GM18951 (cell line): Measurements from ENCODE around the gene FABP6.

Experiments
- POLR2A ChIP-seq: IDR thresholded peaks from 4 replicates; pipeline ENCODE4 v1.6.1; 2011; ENCODE audit warnings: mild to moderate bottlenecking; ENCODE audit not compliant: insufficient read length, insufficient read depth; ENCODE audit errors: extremely low read depth
- in situ Hi-C: fragments of 300-500 bp; cut with MboI; formaldehyde crosslinking; loops from one replicate; pipeline ENCODE4 v1.12.0; 2022; ENCODE audit warnings: low sequenced_read_pairs, mixed read lengths, inconsistent platforms; ENCODE audit not compliant: unreplicated experiment

Gene FABP6

DNA sequence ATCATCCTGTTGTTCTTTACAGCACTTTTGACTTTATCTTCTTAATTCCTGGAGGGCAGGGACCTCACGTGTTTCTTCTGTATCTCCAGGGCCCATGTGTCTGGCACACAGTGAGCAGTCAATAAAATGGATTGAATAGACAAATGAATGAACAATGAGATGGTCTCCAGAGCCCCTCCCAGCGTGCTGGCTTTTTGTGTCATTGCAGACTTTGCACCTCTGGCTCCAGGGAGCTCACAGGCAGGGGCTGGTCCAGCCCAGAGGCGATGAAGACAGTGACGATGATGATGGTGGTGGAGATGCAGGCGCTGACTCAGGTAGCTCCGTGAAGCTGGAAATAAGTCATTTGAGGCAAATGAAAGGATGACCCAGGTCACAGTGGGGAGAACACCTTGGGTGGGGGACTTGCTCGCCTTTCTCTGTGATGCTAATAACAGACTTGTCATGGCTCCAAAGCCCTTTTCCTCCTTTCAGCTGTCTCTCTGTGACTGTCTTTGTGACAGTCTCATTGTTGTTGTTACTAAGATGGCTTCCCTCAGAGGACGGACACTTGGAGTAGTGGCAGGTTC is 30.4 kb upstream of the FABP6 start:
- in situ Hi-C loops, result no loop called here
- TF ChIP-seq POLR2A, result no peak

DNA sequence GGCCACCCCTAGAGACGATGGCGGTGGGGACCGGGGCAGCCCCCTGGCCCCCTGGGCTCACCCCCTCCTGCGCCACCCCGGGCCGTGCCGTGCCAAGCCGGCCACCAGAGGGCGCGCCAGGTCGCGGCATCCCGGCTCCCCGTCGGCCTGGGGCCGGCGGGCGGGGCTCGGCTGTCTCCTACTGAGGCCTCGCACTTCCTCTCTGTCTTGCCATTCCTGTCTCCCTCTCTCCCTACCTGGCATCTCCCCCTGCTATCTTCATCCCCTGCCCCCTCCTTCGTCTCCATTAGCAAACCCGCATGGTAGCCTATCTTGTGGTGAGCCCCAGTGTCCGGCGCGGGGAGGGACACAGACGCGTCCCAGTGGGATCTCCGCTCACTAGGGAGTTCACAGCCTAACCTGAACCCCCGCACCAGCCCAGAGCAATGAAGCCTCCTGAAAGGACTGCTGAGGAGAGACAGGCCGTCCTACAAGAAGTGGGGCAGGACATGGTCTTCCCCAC is 29.8 kb upstream of the FABP6 start:
- no peak for TF ChIP-seq POLR2A
- in situ Hi-C loops, result no loop called here

DNA sequence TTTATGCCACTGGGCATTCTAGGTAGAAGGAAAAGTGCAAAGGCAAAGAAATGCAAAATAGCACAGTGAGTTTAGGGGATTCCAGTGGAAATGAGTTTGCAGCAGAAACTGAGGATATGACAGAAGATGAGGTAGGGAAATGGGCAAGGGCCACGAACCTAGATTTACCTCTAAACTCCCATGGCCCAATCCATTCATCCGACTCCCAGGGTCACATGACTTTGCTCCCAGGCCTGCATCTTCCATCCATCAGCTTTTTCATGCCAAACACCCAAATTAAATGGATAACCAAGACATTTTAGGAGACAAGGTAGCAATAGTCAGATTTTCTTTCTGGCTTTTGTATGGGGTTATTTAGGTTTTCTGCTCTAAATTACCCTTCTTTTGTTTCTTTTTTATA is 22.2 kb upstream of the FABP6 start:
- in situ Hi-C loops, result loop anchor here (10.0 kb wide), 1 partner anchor 138 kb away; no protein-coding TSS in a partner anchor
- TF ChIP-seq POLR2A, result no peak

DNA sequence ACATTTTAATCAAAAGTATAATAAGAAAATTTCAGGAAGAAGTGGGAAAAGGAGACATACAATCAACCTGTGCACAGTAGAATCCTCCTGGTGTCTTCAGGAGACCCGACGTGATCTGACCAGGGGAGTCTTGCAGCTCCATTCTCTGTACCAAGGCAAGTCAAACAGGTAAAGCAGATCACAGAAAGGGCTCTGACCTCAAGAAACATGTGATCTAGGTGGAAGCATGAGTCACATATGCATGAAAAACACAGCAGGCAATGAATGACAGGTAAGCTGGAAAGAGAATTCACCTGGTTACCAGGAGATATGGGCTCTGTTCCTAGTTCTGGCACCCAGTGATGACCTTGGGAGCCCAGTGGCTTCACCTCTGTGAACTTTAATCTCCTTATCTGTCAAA is 19.4 kb upstream of the FABP6 start:
- TF ChIP-seq POLR2A, result no peak
- in situ Hi-C loops, result loop anchor here (10.0 kb wide), 1 partner anchor 135 kb away; no protein-coding TSS in a partner anchor

DNA sequence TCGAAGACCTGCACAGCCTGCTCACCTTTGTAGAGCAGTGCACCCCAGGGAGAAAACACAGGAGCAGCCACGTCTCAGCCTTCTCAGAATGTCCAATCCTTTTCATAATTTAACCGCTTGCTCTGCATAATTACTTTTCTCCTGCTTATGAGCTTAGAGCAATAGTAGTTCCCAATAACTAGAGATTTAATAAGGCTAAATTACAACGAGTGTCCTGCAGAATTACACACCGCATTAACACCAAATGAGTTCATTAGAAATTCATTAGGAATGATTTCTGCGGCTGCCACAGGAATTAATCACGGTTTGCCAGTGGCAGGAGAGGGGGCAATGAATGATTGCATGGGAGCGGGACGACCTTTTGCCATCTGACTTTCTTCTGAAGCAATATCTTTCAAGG is 18.7 kb upstream of the FABP6 start:
- in situ Hi-C loops, result no loop called here
- no peak for TF ChIP-seq POLR2A

DNA sequence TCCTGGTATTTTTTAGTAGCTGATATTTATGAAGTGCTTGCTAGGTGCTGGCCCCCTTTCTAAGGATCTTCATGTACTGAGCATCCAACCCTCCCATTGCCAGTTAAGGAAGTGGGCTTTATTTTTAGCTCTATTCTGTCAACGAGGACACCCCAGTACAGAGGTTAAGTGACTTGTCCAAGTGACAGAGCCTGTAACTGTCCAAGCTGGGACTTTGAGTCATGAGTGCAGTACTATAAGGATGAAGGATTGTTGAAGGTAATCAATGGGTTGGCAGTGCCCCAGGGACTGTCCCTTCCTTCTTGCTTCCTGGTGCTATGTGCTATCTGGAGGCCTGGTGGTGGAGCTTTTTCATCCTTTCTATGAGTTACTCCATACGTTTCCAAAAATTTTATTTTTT is 18.0 kb upstream of the FABP6 start:
- no peak for TF ChIP-seq POLR2A
- in situ Hi-C loops, result no loop called here

DNA sequence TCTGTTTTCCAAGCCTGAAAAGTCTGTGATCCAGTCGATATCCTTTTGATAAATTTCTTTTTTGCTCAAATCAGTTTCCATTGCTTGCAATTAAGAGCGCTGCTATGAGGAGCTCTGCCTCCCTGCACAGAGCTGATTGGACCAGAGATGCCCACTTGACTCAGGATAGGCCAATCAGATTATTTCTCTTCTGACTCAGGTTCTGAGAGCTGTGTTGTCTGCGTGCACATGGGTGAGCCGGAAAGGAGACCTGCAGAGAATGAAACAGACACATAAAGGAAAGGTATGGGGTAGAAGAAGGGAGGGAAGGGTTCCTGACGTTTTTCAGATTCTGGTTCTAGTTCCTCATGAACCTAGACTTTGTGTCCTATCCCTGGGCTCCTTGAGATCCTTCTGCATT is 15.8 kb upstream of the FABP6 start:
- no peak for TF ChIP-seq POLR2A
- in situ Hi-C loops, result no loop called here

DNA sequence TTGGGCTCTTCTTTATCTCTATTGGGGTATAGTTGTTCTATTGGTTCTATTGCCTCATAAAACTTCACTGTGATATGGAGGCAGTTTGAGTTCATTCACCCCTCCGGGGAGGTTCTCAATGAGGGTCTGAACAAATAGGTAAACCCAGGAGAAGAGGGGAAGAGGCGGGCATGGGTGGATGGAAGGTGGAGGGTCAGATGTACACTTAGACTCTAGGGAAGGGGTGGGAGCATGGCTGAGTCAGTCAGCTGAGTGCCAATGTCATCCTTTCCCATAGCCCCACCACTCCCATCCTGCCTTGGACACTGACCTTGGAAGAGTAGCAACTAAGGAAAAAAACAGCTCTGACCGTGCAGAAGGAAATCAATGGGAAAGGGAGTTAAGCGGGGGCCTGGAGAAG is 9.9 kb upstream of the FABP6 start:
- in situ Hi-C loops, result no loop called here
- TF ChIP-seq POLR2A, result no peak

DNA sequence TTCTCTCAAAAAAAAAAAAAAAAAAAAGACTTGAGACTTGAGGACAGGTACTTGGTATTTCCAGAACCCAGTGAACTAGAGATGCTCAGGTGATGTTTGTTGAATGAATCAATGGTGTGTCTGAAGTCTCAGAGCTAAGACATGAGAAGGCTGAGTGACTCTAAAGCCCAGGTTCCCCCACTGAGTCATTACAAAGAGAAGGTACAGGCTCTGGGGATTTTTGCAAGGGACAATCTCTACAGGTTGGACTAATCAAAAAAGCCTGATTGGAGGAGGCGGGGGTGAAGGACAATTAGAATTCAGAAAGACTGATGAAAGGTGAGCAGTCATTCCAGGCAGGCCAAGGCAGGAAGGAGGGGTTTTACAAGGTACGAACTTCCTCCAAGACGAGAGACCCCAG is 8.2 kb upstream of the FABP6 start:
- in situ Hi-C loops, result no loop called here
- no peak for TF ChIP-seq POLR2A

DNA sequence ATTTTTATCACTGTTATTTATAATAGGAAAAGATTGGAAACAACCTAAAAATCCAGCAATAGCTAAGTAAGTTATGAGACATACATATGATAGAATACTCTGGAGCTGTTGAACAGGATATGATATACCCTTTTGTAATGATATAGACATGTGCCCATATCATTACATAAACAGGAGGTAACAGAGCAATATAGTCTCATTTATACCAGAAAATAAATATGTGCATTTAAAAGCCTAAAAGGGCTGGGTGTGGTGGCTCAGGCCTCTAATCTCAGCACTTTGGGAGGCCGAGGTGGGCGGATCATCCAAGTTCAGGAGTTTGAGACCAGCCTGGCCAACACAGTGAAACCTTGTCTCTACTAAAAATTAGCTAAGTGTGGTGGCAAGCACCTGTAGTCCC is 2.3 kb upstream of the FABP6 start:
- no peak for TF ChIP-seq POLR2A
- in situ Hi-C loops, result no loop called here

DNA sequence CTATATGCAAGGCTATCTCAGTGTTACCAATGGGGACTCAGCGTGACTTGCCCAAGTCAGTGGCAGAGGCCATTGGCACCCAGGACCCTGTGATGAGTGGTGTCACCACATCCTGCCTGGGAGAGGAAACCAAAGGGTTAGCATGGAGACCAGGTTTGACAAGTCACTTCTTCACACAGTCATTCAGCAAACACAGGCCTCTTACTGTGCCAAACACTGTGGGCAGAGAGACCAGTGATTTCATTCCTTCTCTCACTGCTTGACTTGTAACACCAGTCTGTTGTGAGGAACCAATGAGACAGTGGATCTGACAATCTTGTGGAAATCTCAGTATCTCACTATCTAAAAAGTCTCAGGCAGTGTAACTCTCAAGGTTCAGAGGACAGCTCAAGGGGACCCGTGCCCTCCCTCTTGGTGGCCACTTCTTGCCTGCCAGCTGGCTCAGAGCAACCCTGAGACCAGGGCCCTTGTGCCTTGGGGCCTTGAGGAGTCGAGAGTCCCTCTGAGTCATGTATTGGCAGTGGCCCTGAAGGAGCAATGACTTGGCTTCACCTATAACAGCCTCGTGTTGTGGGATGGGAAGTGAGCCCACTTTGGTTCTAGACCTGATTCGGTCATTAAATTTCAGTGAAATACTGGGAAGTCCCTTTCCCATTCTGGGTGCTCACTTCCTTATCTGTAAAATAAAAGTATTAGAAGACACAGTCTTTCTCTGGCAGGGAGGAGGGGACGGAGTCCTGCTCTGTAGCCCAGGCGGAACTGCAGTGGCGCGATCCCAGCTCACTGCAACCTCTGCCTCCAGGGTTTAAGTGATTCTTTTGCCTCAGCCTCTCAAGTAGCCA is 1.6 kb downstream of the FABP6 start:
- in situ Hi-C loops, result no loop called here
- TF ChIP-seq POLR2A, result no peak

DNA sequence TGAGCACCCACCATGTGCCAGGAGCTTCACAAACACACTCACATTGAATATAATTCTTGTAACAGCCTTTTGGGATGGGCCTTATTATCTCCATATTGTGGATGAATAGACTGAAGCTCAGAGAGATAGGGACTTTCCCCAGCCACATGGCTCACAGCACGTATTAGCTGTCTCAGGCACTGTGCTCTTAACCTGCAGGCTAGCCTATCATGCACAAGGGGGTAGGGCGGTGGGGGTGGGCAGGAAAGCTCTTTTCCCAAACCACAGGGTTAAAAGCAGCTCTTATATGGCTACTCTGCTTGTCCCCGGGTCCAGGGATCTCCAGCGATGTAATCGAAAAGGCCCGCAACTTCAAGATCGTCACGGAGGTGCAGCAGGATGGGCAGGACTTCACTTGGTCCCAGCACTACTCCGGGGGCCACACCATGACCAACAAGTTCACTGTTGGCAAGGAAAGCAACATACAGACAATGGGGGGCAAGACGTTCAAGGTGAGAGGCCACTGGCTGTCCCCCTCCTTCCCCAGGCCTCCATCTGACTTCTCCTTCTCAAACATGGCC is 2.6 kb downstream of the FABP6 start:
- in situ Hi-C loops, result no loop called here
- TF ChIP-seq POLR2A, result no peak

DNA sequence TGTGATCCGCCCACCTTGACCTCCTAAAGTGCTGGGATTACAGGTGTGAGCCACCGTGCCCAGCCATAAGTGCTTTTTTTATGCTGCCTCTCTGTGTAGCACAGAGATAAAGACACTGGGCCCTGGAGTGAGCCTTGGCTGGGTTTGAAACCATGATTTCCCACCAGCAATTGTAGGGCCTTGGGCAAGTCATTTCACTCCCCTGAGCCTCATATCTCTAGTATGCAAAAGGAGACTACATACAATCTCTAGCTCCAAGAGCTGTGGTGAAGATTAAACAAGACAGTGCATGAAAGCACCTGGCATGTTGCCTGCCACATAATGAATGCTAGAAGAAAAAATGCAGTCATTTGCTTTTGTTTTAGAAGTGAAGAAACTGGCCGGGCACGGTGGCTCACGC is 3.9 kb downstream of the FABP6 start:
- in situ Hi-C loops, result no loop called here
- no peak for TF ChIP-seq POLR2A

DNA sequence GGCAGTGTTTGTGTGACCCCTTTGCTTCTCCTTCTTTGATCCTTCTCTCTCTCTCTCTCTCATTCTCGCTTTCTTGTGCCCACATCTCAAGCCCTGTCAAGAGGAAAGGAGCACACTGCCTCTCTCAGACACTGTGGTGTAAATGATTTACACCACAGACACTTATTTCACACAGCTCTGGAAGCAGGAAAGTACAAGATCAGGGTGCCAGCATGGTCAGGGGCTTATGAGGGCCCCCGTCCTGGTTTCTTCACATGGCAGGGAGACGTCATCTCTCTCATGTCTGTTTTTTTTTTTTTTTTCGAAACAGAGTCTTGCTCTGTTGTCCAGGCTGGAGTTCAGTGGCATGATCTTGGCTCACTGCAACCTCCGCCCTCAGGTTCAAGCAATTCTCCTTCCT is 6.4 kb downstream of the FABP6 start:
- no peak for TF ChIP-seq POLR2A

More for the DNA sequence above, 6.4 kb downstream of the FABP6 start:
- in situ Hi-C loops, result no loop called here
